Endodermal cell (in vitro differentiated cells): ENCODE data around the gene FUT8. TPM values are rescaled to one million over a fixed set of nuclear protein-coding genes. Genes with fewer than 3 reads are reported as not detected.

ENCODE experiments used
- DNase-seq: peaks from one replicate; pipeline ENCODE4 v3.0.0-alpha.2; 2017
- H3K27ac ChIP-seq: 2 replicates; pipeline ENCODE4 v1.5.1; 2013; ENCODE audit warnings: mild to moderate bottlenecking, low read depth, low read length, moderate library complexity
- H3K27me3 ChIP-seq: 2 replicates; pipeline ENCODE4 v1.6.1; 2013; ENCODE audit warnings: mild to moderate bottlenecking, low read length, moderate library complexity; ENCODE audit not compliant: insufficient read depth, control insufficient read depth, poor library complexity, severe bottlenecking
- H3K36me3 ChIP-seq: 2 replicates; pipeline ENCODE4 v1.7.0; 2013; ENCODE audit warnings: mild to moderate bottlenecking, low read length, moderate library complexity; ENCODE audit not compliant: control insufficient read depth, insufficient read depth
- H3K4me1 ChIP-seq: one replicate; pipeline ENCODE4 v1.7.0; 2013; ENCODE audit warnings: low read length; ENCODE audit not compliant: control insufficient read depth, insufficient read depth
- H3K4me3 ChIP-seq: 2 replicates; pipeline ENCODE4 v1.5.1; 2013; ENCODE audit warnings: mild to moderate bottlenecking, low read length, moderate library complexity
- H3K9ac ChIP-seq: 2 replicates; pipeline ENCODE4 v1.6.1; 2013; ENCODE audit warnings: mild to moderate bottlenecking, low read length, moderate library complexity; ENCODE audit not compliant: poor library complexity, severe bottlenecking; ENCODE audit errors: extremely low read depth
- H3K9me3 ChIP-seq: 2 replicates; pipeline ENCODE4 v1.6.1; 2013; ENCODE audit warnings: mild to moderate bottlenecking, low read length, moderate library complexity; ENCODE audit not compliant: control insufficient read depth
- H3K27ac Mint-ChIP-seq: 2 replicates; pipeline ENCODE4 v1.8.0; 2020; ENCODE audit warnings: mixed read lengths
- H3K27me3 Mint-ChIP-seq: 2 replicates; pipeline ENCODE4 v1.8.0; 2021; ENCODE audit warnings: mild to moderate bottlenecking, mixed read lengths; ENCODE audit not compliant: insufficient read depth
- H3K36me3 Mint-ChIP-seq: 2 replicates; pipeline ENCODE4 v1.8.0; 2020; ENCODE audit warnings: low read depth, mixed read lengths
- H3K4me1 Mint-ChIP-seq: 2 replicates; pipeline ENCODE4 v1.8.0; 2020; ENCODE audit warnings: mixed read lengths
- H3K4me3 Mint-ChIP-seq: 2 replicates; pipeline ENCODE4 v1.8.0; 2020; ENCODE audit warnings: mild to moderate bottlenecking, moderate library complexity, mixed read lengths
- H3K9me3 Mint-ChIP-seq: 2 replicates; pipeline ENCODE4 v1.8.0; 2020; ENCODE audit warnings: mild to moderate bottlenecking, mixed read lengths
- CTCF ChIP-seq: fragments of 200-600 bp; sonication (generic); conservative IDR thresholded peaks from 2 replicates; pipeline ENCODE4 v1.5.0; 2021; ENCODE audit warnings: antibody characterized with exemption, mild to moderate bottlenecking
- WGBS, 2 experiments: methylation state at CpG; one replicate each; pipeline versions ENCODE4 v1.1.5 to v1.1.7; 2013; ENCODE audit warnings: missing lambda C conversion rate in 2 of 2, mixed read lengths in 1 of 2; ENCODE audit not compliant: insufficient coverage in 1 of 2, insufficient read length in 1 of 2; 5-methylcytosine and 5-hydroxymethylcytosine counted together
- total RNA-seq, 2 donors: library from RNA; stranded (reverse); fragmentation: NEBNext Ultra II Directional in 1 of 2; extraction: Animal tissue kit (Norgen Biotek cat#: 25700) in 1 of 2; gene quantifications; 2 replicates in 1 of 2; 3 replicates in 1 of 2; pipeline ENCODE4 v1.2.1, GENCODE V29; 2021

FUT8 gene
- total RNA-seq, 2 donors from 2014 or later = 63.9 to 76.9 TPM

GRCh38 chr14:65501328-65501727 lies 88.8 kb downstream of the FUT8 start:
- Mint-ChIP-seq H3K4me3 (no peak overlapping the region), H3K27me3 (peaks cover 85% of the 10 kb centered on the region), H3K36me3 (peaks cover 5% of the 10 kb centered on the region), H3K9me3 (peaks cover 5% of the 10 kb centered on the region), H3K4me1 (peaks cover 11% of the 10 kb centered on the region), H3K27ac (no peak overlapping the region)
- Histone ChIP-seq H3K27ac (no peak overlapping the region), H3K9me3 (peaks cover 8% of the 10 kb centered on the region), H3K4me3 (no peak overlapping the region), H3K9ac (no peak overlapping the region), H3K36me3 (no peaks in the 10 kb centered on the region), H3K27me3 (no peaks in the 10 kb centered on the region), H3K4me1 (no peaks in the 10 kb centered on the region)
- TF ChIP-seq CTCF = peak; percentile 44
- no peak for DNase-seq

DNA sequence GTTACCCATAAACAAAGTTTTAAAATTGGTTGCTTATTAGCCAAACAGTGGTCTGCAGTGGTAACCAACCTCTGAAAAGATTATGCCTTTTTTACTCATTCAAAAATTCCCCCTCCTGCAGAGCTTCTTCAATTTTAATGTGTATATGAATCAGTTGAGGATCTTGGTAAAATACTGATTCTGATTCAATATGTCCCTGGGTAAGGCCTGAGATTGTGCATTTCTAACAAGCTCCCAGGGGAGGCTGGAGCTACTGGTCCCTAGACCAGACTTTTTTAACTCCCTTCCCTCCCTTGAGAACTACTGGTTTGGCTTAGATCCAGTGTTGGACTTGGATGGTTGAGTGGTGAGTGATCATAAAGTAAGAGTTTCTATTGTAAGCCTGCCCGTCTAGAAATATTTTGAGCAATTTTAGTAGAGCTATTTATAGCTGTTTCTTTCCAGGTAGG lies 90.2 kb downstream of the FUT8 start:
- 100% methylated on average over 1 of the region's 1 CpG; no CpG with 5 or more reads in 1 of the 2 experiments for WGBS, 2 experiments
- no peaks in the 10 kb centered on the region for H3K36me3 Mint-ChIP-seq
- DNase-seq = no peak
- H3K9me3 ChIP-seq = peaks cover 4% of the 10 kb centered on the region
- peaks cover 4% of the 10 kb centered on the region for H3K9me3 Mint-ChIP-seq
- H3K27me3 Mint-ChIP-seq = peaks cover 94% of the 10 kb centered on the region
- no peak overlapping the region for H3K27ac ChIP-seq
- H3K27ac Mint-ChIP-seq = no peak overlapping the region
- no peak overlapping the region for H3K4me3 ChIP-seq
- no peaks in the 10 kb centered on the region for H3K36me3 ChIP-seq
- peaks cover 22% of the 10 kb centered on the region for H3K4me1 Mint-ChIP-seq
- no peak overlapping the region for H3K9ac ChIP-seq
- no peaks in the 10 kb centered on the region for H3K27me3 ChIP-seq
- peaks cover 3% of the 10 kb centered on the region for H3K4me1 ChIP-seq
- no peak for TF ChIP-seq CTCF
- H3K4me3 Mint-ChIP-seq = no peak overlapping the region

GRCh38 chr14:65503771-65504170 lies 91.2 kb downstream of the FUT8 start:
- no peak overlapping the region for H3K27ac ChIP-seq
- DNase-seq = no peak
- H3K4me1 ChIP-seq = peaks cover 3% of the 10 kb centered on the region
- Mint-ChIP-seq H3K9me3 (peaks cover 11% of the 10 kb centered on the region), H3K4me3 (no peak overlapping the region), H3K27ac (no peak overlapping the region), H3K36me3 (peaks cover 2% of the 10 kb centered on the region), H3K27me3 (peaks cover 97% of the 10 kb centered on the region), H3K4me1 (peaks cover 18% of the 10 kb centered on the region)
- no peak for TF ChIP-seq CTCF
- no peaks in the 10 kb centered on the region for H3K36me3 ChIP-seq
- 85 to 100% methylated on average over 1 to 2 of the region's 3 CpGs for WGBS, 2 experiments
- H3K27me3 ChIP-seq = no peaks in the 10 kb centered on the region
- no peak overlapping the region for H3K9ac ChIP-seq
- H3K9me3 ChIP-seq = peaks cover 13% of the 10 kb centered on the region
- H3K4me3 ChIP-seq = no peak overlapping the region
